ENCODE results near the gene MYH11.
"Not testable (repeated sequence)": the region's sequence is repeated elsewhere in the genome, so short reads cannot be mapped to it uniquely, and the experiment has no call there.

DNA sequence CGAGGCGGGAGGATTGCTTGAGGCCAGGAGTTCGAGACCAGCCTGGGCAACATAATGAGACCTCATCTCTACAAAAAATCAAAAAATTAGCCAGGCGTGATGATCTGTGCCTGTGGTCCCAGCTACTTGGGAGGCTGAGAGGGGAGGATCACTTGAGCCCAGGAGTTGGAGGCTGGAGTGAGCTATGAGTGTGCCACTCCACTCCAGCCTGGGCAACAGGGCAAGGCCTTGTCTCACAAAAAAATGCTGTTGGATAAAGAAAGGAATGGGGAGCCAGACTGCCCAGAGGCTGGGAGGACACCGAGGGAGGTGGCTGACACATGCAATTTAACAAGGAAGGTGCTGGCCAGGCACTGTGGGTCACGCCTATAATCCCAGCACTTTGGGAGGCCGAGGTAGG lies 47.5 kb downstream of the MYH11 start:
- TF ChIP-seq, protein P1, sequence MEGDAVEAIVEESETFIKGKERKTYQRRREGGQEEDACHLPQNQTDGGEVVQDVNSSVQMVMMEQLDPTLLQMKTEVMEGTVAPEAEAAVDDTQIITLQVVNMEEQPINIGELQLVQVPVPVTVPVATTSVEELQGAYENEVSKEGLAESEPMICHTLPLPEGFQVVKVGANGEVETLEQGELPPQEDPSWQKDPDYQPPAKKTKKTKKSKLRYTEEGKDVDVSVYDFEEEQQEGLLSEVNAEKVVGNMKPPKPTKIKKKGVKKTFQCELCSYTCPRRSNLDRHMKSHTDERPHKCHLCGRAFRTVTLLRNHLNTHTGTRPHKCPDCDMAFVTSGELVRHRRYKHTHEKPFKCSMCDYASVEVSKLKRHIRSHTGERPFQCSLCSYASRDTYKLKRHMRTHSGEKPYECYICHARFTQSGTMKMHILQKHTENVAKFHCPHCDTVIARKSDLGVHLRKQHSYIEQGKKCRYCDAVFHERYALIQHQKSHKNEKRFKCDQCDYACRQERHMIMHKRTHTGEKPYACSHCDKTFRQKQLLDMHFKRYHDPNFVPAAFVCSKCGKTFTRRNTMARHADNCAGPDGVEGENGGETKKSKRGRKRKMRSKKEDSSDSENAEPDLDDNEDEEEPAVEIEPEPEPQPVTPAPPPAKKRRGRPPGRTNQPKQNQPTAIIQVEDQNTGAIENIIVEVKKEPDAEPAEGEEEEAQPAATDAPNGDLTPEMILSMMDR (IDR thresholded peaks at IDR 0.05), result not testable (repeated sequence)
- not testable (repeated sequence) for TF ChIP-seq POLR2A (IDR thresholded peaks at IDR 0.05)
